GM21360 (cell line): Measurements from ENCODE around the gene MEF2C.
A peak's percentile ranks its signal among the peaks of the same experiment; 100 is the strongest.
"Not testable (repeated sequence)": the region's sequence is repeated elsewhere in the genome, so short reads cannot be mapped to it uniquely, and the experiment has no call there.

Experiments
- ATAC-seq: cut with Tn5 transposase; IDR thresholded peaks from one replicate; pipeline ENCODE4 v1.9.1; 2021; ENCODE audit warnings: mild to moderate bottlenecking, moderate library complexity; ENCODE audit not compliant: unreplicated experiment

The MEF2C gene

GRCh38 chr5:88808153-88808552 lies 74.8 kb downstream of the MEF2C start:
- no peak for ATAC-seq

DNA sequence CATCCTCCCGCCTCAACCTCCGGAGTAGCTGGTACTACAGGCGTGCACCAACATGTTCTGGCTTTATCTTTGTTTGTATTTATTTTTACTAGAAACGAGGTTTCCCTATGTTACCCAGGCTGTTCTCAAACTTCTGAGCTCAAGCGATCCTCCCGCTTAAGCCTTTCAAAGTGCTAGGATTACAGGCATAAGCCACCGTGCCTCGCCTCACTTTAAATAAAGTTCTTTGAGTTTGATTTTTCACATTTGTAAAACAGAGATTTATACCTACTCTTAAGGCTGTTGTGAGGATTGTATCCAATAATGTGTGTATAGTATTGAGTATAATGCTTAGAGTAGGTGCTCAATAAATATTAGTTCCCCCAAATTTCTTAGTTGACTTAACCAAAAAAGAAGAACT lies 75.7 kb downstream of the MEF2C start:
- no peak for ATAC-seq

DNA sequence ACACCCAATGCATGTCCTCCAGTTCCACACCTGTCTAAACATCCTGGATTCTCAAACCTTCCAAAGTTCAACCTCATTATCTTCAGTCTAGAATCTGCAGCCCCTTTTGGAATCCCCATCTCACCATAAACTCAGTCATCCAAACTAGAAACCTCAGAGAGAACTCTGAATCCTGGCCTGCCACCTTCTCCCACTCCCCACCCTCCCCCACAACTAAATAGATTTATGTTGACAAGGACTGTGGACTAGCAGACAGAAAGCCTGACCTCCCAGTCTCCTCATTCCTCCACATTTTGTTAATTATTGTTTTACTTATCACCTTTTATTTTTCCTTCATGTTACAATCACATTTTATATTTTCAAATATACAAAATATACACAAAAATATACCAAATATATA lies 76.6 kb downstream of the MEF2C start:
- ATAC-seq, result no peak

- peak; percentile 67 for ATAC-seq
Observed at GRCh38 chr5:88805151-88805784, 77.7 kb downstream of the MEF2C start.

- no peak for ATAC-seq
Observed at GRCh38 chr5:88804444-88804843, 78.5 kb downstream of the MEF2C start.

- ATAC-seq, result no peak
Observed at GRCh38 chr5:88803309-88803708, 79.7 kb downstream of the MEF2C start.

DNA sequence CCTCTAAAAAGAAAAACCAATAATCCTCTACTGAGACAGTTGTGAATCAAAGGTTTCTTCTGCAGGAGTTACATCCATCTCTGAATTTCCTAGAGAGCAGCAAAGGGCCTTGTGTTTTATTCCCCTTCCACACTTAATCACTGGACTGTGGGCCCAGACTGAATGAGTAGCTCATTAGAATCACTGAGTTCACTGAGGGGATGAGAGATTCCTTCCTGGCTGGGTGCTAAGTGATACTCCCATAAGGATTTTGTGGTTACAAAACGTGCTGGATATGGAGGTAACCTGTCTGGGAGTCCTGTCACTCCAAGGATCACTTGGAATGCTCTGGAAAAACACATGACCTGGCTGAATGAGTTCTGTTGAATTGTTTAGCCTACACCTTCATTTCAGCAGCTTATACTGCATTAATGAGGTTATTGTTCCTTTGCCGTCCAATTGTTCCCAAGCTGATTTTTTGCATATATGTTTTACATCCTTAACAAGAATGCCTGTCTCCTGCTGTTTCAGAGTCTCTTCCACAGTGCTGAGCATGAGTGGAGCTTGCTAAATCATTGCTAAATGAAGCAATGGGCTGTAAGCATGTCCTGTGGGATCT lies 82.9 kb downstream of the MEF2C start:
- ATAC-seq, result no peak

DNA sequence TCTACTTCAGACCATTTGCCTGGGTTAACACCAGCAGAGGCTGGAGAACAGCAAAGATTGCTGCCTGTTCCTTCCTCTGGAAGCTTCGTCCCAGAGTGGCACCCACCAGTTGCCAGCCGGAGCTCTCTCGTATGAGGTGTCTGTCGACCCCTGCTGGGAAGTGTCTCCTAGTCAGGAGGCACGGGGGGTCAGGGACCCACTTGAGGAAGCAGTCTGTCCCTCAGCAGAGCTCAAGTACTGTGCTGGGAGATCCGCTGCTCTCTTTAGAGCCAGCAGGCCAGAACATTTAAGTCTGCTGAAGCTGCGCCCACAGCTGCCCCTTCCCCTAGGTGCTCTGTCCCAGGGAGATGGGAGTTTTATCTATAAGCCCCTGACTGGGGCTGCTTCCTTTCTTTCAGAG lies 84.1 kb downstream of the MEF2C start:
- not testable (repeated sequence) for ATAC-seq

GRCh38 chr5:88793797-88794196 lies 89.2 kb downstream of the MEF2C start:
- ATAC-seq, result not testable (repeated sequence)

DNA sequence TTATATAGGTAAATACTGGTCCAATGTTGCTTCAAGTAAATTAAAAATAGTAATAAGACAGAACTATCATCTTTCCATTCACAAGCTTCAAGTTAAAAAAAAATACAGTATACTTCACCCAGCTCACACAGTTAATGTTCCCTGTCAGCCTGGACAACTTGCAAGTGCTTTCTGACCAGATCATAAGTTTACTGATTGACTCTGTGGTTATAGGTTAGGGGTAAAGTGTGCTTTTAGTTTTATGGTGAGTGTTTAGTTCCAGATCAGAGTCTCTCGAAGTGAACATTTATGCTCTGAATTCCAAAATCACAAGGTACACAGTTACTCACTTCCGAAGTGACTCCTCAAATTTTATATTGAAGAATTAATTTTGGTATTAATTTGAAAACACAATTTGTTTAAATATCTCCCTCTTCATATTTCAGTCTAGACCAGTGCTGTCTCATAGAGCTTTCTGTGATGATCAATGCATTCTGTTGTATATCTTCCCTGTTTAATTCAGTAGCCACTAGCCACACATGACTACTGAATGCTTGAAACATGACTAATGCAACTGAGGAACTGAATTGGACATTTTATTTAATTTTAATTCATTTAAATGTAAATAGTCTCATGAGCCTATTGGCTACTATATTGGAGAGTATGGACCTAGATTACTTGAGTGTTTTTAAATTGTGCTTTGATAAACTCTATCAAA lies 90.7 kb downstream of the MEF2C start:
- no peak for ATAC-seq

GRCh38 chr5:88787856-88788255 lies 95.1 kb downstream of the MEF2C start:
- ATAC-seq, result no peak

- ATAC-seq, result no peak
Observed at GRCh38 chr5:88786789-88787188, 96.2 kb downstream of the MEF2C start.

- ATAC-seq, result peak; percentile 43
Observed at GRCh38 chr5:88785746-88786565, 97.0 kb downstream of the MEF2C start.

- ATAC-seq, result no peak
Observed at GRCh38 chr5:88782571-88782970, 100.4 kb downstream of the MEF2C start.

GRCh38 chr5:88780736-88781135 lies 102.2 kb downstream of the MEF2C start:
- ATAC-seq, result no peak

DNA sequence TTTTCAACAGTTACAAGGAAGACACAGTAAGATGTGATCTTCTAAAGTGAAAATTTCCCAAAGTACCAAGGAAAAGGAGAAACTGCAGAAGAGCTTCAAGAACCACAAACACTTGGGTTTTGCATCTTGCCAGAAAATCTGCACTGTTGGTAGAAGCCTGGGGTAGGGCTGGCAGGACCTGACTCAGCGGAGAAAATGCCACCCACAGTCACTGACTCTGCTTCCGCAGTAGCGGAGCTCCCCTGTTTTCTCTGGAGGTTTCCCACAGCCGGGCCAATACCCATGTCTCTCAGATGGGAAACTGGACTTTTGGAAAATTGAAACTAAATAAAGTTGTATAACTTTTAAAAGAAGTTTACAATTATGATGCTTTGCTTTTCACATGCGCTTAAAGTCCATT lies 104.2 kb downstream of the MEF2C start:
- ATAC-seq, result no peak

DNA sequence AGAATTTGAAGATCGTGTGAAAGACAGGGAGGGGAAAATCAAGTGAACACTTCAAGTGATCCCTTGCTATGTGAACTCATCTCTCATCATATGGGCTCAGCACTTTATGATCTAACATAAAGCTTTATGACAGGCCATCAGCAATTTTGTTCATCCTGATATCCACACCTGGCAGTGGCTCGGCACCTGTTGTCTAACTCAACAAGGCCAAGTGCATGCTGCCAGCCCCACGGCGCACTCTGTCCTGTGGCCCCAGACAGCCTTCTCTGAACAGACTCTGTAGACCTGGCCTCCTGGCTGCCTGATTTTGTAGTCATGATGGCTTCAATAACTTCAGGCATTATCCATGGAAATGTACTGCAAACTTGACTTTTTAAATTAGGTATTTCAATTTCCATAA lies 106.3 kb downstream of the MEF2C start:
- ATAC-seq, result no peak

DNA sequence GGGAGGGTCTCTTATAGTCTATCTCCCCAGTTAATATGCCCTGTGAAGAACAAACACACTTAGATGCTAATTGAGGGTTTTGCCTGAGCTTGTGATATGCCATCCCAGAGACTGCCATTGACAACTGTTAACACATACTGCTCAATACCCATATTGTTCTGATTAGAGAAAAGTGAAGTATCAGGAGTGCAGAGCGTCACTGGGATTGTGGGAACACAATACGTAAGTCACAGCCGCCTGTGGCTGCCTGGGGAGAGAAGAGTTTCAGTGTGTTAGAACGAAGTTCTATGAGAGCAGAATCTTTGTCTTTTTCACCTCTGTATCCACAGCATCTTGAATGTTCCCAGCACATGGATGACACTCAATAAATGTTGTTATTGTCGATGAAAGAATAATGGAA lies 110.2 kb downstream of the MEF2C start:
- no peak for ATAC-seq

DNA sequence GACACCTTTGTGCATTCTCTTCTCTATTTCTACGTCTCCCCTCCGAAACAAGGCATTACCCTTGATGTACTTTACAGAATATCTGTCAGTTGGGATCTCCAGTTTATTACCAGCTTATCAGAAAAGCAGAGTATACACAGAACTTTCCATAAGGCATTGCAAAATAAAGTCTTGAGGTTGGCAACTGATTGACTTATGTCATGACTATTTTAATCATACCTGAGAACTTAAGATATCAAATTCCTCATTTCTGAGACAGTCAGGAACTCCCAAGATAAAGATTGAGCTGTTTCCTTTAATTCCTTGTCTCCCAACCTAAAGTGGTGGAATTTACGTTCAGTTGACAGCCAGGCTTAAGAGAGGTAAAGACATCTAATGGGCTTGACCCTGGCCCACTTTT lies 110.9 kb downstream of the MEF2C start:
- ATAC-seq, result no peak

GRCh38 chr5:88770276-88771257 lies 112.4 kb downstream of the MEF2C start:
- ATAC-seq, result no peak
